HCT116 (cell line): Measurements from ENCODE around the gene PRELID2.

Experiments used
- CTCF ChIP-seq, 3 experiments: fragments of 200-600 bp in 1 of 3; sonication (generic) in 1 of 3; IDR thresholded peaks in 2 of 3; conservative IDR thresholded peaks in 1 of 3; 2 replicates each; pipeline ENCODE4 v1.5.1; 2012 to 2017; ENCODE audit warnings: low read depth in 2 of 3, low read length in 2 of 3, antibody characterized with exemption in 1 of 3, borderline replicate concordance in 1 of 3, control low read depth in 1 of 3, mild to moderate bottlenecking in 1 of 3, mixed read lengths in 1 of 3, mixed run types in 1 of 3, moderate library complexity in 1 of 3; ENCODE audit not compliant: insufficient read depth in 1 of 3
- EGR1 ChIP-seq: IDR thresholded peaks from 2 replicates; pipeline ENCODE4 v1.6.1; 2012; ENCODE audit warnings: low read depth
- JUND ChIP-seq: IDR thresholded peaks from 2 replicates; pipeline ENCODE4 v1.6.1; 2012
- MAX ChIP-seq: IDR thresholded peaks from 2 replicates; pipeline ENCODE4 v1.6.1; 2012
- POLR2A ChIP-seq: IDR thresholded peaks from 2 replicates; pipeline ENCODE4 v1.7.0; 2011; ENCODE audit warnings: borderline replicate concordance; ENCODE audit not compliant: insufficient read depth, insufficient read length; ENCODE audit errors: extremely low read depth
- POLR2AphosphoS5 ChIP-seq: IDR thresholded peaks from 2 replicates; pipeline ENCODE4 v1.6.1; 2011; ENCODE audit warnings: mild to moderate bottlenecking, low read depth, low read length, moderate library complexity
- RAD21 ChIP-seq: IDR thresholded peaks from 2 replicates; pipeline ENCODE4 v1.6.1; 2012; ENCODE audit warnings: low read depth, mild to moderate bottlenecking
- YY1 ChIP-seq: IDR thresholded peaks from 2 replicates; pipeline ENCODE4 v1.6.1; 2011; ENCODE audit warnings: low read length, low read depth, moderate library complexity, mild to moderate bottlenecking; ENCODE audit not compliant: insufficient replicate concordance; ENCODE audit errors: extremely low read depth

- no peak for TF ChIP-seq CTCF (IDR thresholded peaks at IDR 0.05 in 2 of 3, conservative IDR thresholded peaks at IDR 0.05 in 1 of 3; ENCODE audit: borderline replicate concordance in 1 of 3, insufficient read depth in 1 of 3, low read depth in 2 of 3, low read length in 2 of 3)
- no peak for TF ChIP-seq JUND
- no peak for TF ChIP-seq RAD21
- TF ChIP-seq POLR2AphosphoS5, result no peak
- no peak for TF ChIP-seq MAX
- no peak for TF ChIP-seq POLR2A
- no peak for TF ChIP-seq EGR1
- no peak for TF ChIP-seq YY1
These were observed 119.7 kb downstream of the PRELID2 start for GRCh38 chr5:145715412-145715811.
